Astrocyte (in vitro differentiated cells and primary cell): ENCODE measurements around the gene LRRC53. TPM values are rescaled to one million over a fixed set of nuclear protein-coding genes. Genes with fewer than 3 reads are reported as not detected.

Experiments used
- DNase-seq: peaks from one replicate; pipeline ENCODE4 v3.0.0-alpha.2; 2010; ENCODE audit warnings: low read depth
- FAIRE-seq: peaks from 2 replicates; lab custom pipeline; 2011; peaks lifted over from hg19 to GRCh38; lab: Jason Lieb, UNC
- H2AFZ ChIP-seq: 2 replicates; pipeline ENCODE4 v1.6.0; 2012; ENCODE audit warnings: low read depth, low read length, inconsistent platforms
- H3K27ac ChIP-seq: 2 replicates; pipeline ENCODE4 v1.5.1; 2011; ENCODE audit warnings: low read depth, low read length, inconsistent platforms
- H3K27me3 ChIP-seq: 2 replicates; pipeline ENCODE4 v1.6.0; 2011; ENCODE audit warnings: low read length, inconsistent platforms; ENCODE audit not compliant: insufficient read depth
- H3K36me3 ChIP-seq: 2 replicates; pipeline ENCODE4 v1.5.1; 2011; ENCODE audit warnings: low read length, inconsistent platforms; ENCODE audit not compliant: insufficient read depth
- H3K4me1 ChIP-seq: 2 replicates; pipeline ENCODE4 v1.5.1; 2011; ENCODE audit warnings: low read length, inconsistent platforms; ENCODE audit not compliant: insufficient read depth
- H3K4me2 ChIP-seq: 2 replicates; pipeline ENCODE4 v1.6.0; 2012; ENCODE audit warnings: low read length, inconsistent platforms
- H3K4me3 ChIP-seq: 2 replicates; pipeline ENCODE4 v1.5.1; 2011; ENCODE audit warnings: low read depth, mild to moderate bottlenecking, low read length, inconsistent platforms; ENCODE audit not compliant: insufficient read depth
- H3K79me2 ChIP-seq: 2 replicates; pipeline ENCODE4 v1.6.0; 2012; ENCODE audit warnings: mild to moderate bottlenecking, low read length, inconsistent platforms; ENCODE audit not compliant: insufficient read depth
- H3K9ac ChIP-seq: 2 replicates; pipeline ENCODE4 v1.6.0; 2012; ENCODE audit warnings: mild to moderate bottlenecking, low read length, inconsistent platforms
- H3K9me3 ChIP-seq: 2 replicates; pipeline ENCODE4 v1.5.1; 2012; ENCODE audit warnings: low read depth, mild to moderate bottlenecking, low read length, inconsistent platforms; ENCODE audit not compliant: insufficient read depth
- H4K20me1 ChIP-seq: 2 replicates; pipeline ENCODE4 v1.6.0; 2012; ENCODE audit warnings: low read length, inconsistent platforms; ENCODE audit not compliant: insufficient read depth
- H3K27ac Mint-ChIP-seq: one replicate; pipeline ENCODE4 v1.8.0; 2021; ENCODE audit warnings: mild to moderate bottlenecking, mixed read lengths; ENCODE audit not compliant: unreplicated experiment
- H3K27me3 Mint-ChIP-seq: one replicate; pipeline ENCODE4 v1.8.0; 2021; ENCODE audit warnings: low read depth, mixed read lengths; ENCODE audit not compliant: unreplicated experiment
- H3K36me3 Mint-ChIP-seq: one replicate; pipeline ENCODE4 v1.8.0; 2021; ENCODE audit warnings: low read depth, mixed read lengths; ENCODE audit not compliant: unreplicated experiment
- H3K4me1 Mint-ChIP-seq: one replicate; pipeline ENCODE4 v1.8.0; 2021; ENCODE audit warnings: low read depth, mixed read lengths; ENCODE audit not compliant: unreplicated experiment
- H3K4me3 Mint-ChIP-seq: one replicate; pipeline ENCODE4 v1.8.0; 2021; ENCODE audit warnings: mild to moderate bottlenecking, moderate library complexity, mixed read lengths; ENCODE audit not compliant: unreplicated experiment
- H3K9me3 Mint-ChIP-seq: one replicate; pipeline ENCODE4 v1.8.0; 2021; ENCODE audit warnings: mild to moderate bottlenecking, mixed read lengths; ENCODE audit not compliant: unreplicated experiment
- CTCF ChIP-seq: IDR thresholded peaks from 2 replicates; pipeline ENCODE4 v1.5.1; 2011; ENCODE audit warnings: low read depth, mild to moderate bottlenecking, inconsistent platforms, low read length, moderate library complexity; ENCODE audit not compliant: insufficient read depth
- EZH2 ChIP-seq: IDR thresholded peaks from 2 replicates; pipeline ENCODE4 v1.6.1; 2012; ENCODE audit warnings: mild to moderate bottlenecking, low read length, inconsistent platforms; ENCODE audit not compliant: insufficient read depth
- total RNA-seq: library from RNA; stranded (reverse); gene quantifications from 2 replicates; pipeline ENCODE4 v1.2.1, GENCODE V29; 2021

The LRRC53 gene
- total RNA-seq, 1 donor from 2014 or later, result not detected

GRCh38 chr1:74526708-74527107, 14.3 kb upstream of the LRRC53 start:
- no peaks in the 10 kb centered on the region for H3K36me3 ChIP-seq
- TF ChIP-seq EZH2 (no peak), CTCF (no peak)
- no peaks in the 10 kb centered on the region for H3K27me3 ChIP-seq
- H3K9me3 ChIP-seq, result no peaks in the 10 kb centered on the region
- Mint-ChIP-seq H3K4me1 (peaks cover 34% of the 10 kb centered on the region), H3K9me3 (peaks cover 2% of the 10 kb centered on the region), H3K36me3 (no peaks in the 10 kb centered on the region), H3K27me3 (no peaks in the 10 kb centered on the region), H3K4me3 (no peak overlapping the region), H3K27ac (no peak overlapping the region)
- no peak overlapping the region for H3K4me2 ChIP-seq
- H3K9ac ChIP-seq, result no peak overlapping the region
- H3K27ac ChIP-seq, result no peak overlapping the region
- FAIRE-seq (no peak), DNase-seq (no peak)
- no peak overlapping the region for H3K4me3 ChIP-seq
- H2AFZ ChIP-seq, result no peak overlapping the region
- H4K20me1 ChIP-seq, result no peaks in the 10 kb centered on the region
- no peaks in the 10 kb centered on the region for H3K79me2 ChIP-seq
- no peaks in the 10 kb centered on the region for H3K4me1 ChIP-seq

DNA sequence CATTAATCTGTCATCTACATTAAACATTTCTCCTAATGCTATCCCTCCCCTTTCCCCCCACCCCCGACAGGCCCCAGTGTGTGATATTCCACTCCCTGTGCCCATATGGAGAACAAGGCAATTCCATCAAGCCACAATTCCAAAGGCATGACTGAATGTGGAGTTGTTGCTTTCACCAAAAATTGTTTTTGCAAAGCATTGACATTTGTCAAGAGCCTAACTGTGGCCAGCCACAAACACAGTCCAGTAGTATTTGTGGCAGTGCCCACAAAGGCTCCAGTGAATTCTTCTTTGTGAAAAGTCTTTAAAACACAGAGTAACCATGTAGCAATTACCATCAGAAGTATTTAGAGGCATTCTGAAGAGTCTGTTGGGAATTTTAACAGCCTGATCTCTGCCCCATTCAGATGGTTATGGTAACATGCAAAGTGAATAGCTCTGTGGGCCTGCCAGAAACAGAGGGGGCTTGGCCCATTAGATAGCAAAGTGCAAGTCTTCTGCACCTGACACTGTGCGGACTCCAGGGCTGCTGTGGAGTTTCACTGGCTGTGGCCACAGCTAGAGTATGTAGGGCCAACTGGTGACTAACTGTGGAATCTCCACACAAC, 11.6 kb upstream of the LRRC53 start:
- Histone ChIP-seq H3K4me3 (no peak overlapping the region), H3K27ac (no peak overlapping the region), H3K9ac (no peak overlapping the region), H3K4me2 (no peak overlapping the region), H3K4me1 (no peaks in the 10 kb centered on the region), H3K36me3 (no peaks in the 10 kb centered on the region), H3K9me3 (no peaks in the 10 kb centered on the region), H3K79me2 (no peaks in the 10 kb centered on the region), H4K20me1 (no peaks in the 10 kb centered on the region), H2AFZ (no peak overlapping the region), H3K27me3 (no peaks in the 10 kb centered on the region)
- no peak overlapping the region for H3K27ac Mint-ChIP-seq
- TF ChIP-seq EZH2 (no peak), CTCF (no peak)
- H3K9me3 Mint-ChIP-seq, result peaks cover 2% of the 10 kb centered on the region
- peaks cover 30% of the 10 kb centered on the region for H3K4me1 Mint-ChIP-seq
- H3K27me3 Mint-ChIP-seq, result no peaks in the 10 kb centered on the region
- no peaks in the 10 kb centered on the region for H3K36me3 Mint-ChIP-seq
- DNase-seq (no peak), FAIRE-seq (no peak)
- no peak overlapping the region for H3K4me3 Mint-ChIP-seq

DNA sequence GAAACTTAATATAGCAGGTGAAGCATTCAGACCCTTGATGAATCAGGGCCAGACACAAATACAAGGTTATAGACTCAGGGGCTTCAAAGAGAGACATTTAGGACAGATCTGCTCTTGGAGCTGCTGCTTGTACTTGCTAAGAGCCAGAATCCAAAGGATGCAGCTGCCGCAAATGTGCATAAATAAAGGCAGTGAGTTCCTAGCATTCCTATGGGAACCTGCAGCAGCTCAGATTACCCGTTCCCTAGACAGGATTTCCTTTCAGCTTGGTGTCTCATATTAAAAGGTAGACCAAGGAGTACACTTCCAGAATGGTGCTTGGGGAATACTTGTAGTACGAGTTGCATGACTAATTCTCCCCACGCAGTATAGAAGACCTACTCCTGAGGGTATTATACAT, 9.7 kb upstream of the LRRC53 start:
- no peaks in the 10 kb centered on the region for H3K27me3 ChIP-seq
- Mint-ChIP-seq H3K27me3 (no peaks in the 10 kb centered on the region), H3K9me3 (peaks cover 2% of the 10 kb centered on the region), H3K27ac (no peak overlapping the region), H3K36me3 (no peaks in the 10 kb centered on the region), H3K4me1 (peaks cover 31% of the 10 kb centered on the region), H3K4me3 (no peak overlapping the region)
- no peak overlapping the region for H3K9ac ChIP-seq
- FAIRE-seq (no peak), DNase-seq (peak; percentile 41)
- H3K79me2 ChIP-seq, result no peaks in the 10 kb centered on the region
- H3K4me2 ChIP-seq, result no peak overlapping the region
- TF ChIP-seq EZH2 (no peak), CTCF (no peak)
- no peaks in the 10 kb centered on the region for H3K4me1 ChIP-seq
- H3K27ac ChIP-seq, result no peak overlapping the region
- H4K20me1 ChIP-seq, result no peaks in the 10 kb centered on the region
- no peak overlapping the region for H3K4me3 ChIP-seq
- no peak overlapping the region for H2AFZ ChIP-seq
- H3K36me3 ChIP-seq, result no peaks in the 10 kb centered on the region
- no peaks in the 10 kb centered on the region for H3K9me3 ChIP-seq
